ENCODE results near the gene MYH14. TPM values are rescaled to one million over a fixed set of nuclear protein-coding genes. Genes with fewer than 3 reads are reported as not detected.

The MYH14 gene
- total and polyA plus RNA-seq, 2 of the 13 experiments (the other 11 are each of a cell fraction or from before 2014, with no cell fraction given) = 5.5 to 5.8 TPM

GRCh38 chr19:50280074-50280473 is 76.7 kb downstream of the MYH14 start (continued):
- no peak for TF ChIP-seq AKNA (CRISPR knock-in tag; IDR thresholded peaks at IDR 0.05; ENCODE audit: borderline replicate concordance)

GRCh38 chr19:50280983-50281382 is 77.6 kb downstream of the MYH14 start:
- no peak for DNase-seq (ENCODE audit: low spot score)
- no peak for ATAC-seq
- Histone ChIP-seq H3K36me3 (replicated peaks in 1 of 2; ENCODE audit: control insufficient read depth in 1 of 2, insufficient read depth in 2 of 2, low read length in 2 of 2) (peaks cover 4 to 9% of the 10 kb centered on the region in 2 experiments; a peak in 1 of 5 replicates), H3K27ac (ENCODE audit: extremely low read length, insufficient read depth, low read length) (no peak overlapping the region), H3K27me3 (ENCODE audit: control insufficient read depth in 1 of 2, insufficient read depth in 2 of 2, low read length in 2 of 2) (no peaks in the 10 kb centered on the region), H2AFZ (ENCODE audit: low read length) (no peak overlapping the region), H3K4me2 (ENCODE audit: low read depth, low read length) (no peak overlapping the region), H3K4me1 (ENCODE audit: insufficient read depth, low read length) (peaks cover 14% of the 10 kb centered on the region), H3K9ac (ENCODE audit: insufficient read depth, low read depth, low read length) (no peak overlapping the region), H3K79me2 (ENCODE audit: insufficient read depth, low read length) (no peaks in the 10 kb centered on the region), H3K9me3 (ENCODE audit: low read length) (peaks cover 3% of the 10 kb centered on the region; the same call in 1 of the 2 replicates), H4K20me1 (ENCODE audit: insufficient read depth, low read length) (no peaks in the 10 kb centered on the region), H3K4me3 (replicated peaks in 1 of 3; ENCODE audit: insufficient read depth in 1 of 3, low read depth in 2 of 3, low read length in 3 of 3) (no peak overlapping the region)
- in situ Hi-C loops (cut with HindIII; ENCODE audit: extremely low pct_ligation_motif_present, low pct_unique_long_range_greater_than_20kb) = no loop called here
- POLR2A ChIA-PET = no interaction called here
- CTCF ChIA-PET (ENCODE audit: low intra/inter-chr PET ratio, low total read pairs) = no interaction called here
- WGBS (ENCODE audit: low lambda C conversion rate) = 62% methylated on average over 3 of the region's 3 CpGs
- no TSS peak for BruUV-seq (replicated peaks)
- no peak for TF ChIP-seq ZNF225 (CRISPR knock-in tag; IDR thresholded peaks at IDR 0.05)
- TF ChIP-seq CBX5 (CRISPR knock-in tag; IDR thresholded peaks at IDR 0.05; ENCODE audit: borderline replicate concordance) = no peak
- TF ChIP-seq GFI1 (CRISPR knock-in tag; IDR thresholded peaks at IDR 0.05; ENCODE audit: borderline replicate concordance) = no peak
- no peak for TF ChIP-seq ZBTB4 (CRISPR knock-in tag; IDR thresholded peaks at IDR 0.05; ENCODE audit: borderline replicate concordance)
- TF ChIP-seq HMGA1 (CRISPR knock-in tag; conservative IDR thresholded peaks at IDR 0.05) = no peak
- no peak for TF ChIP-seq KLF13 (CRISPR knock-in tag; IDR thresholded peaks at IDR 0.05)
- no peak for TF ChIP-seq ZZZ3 (CRISPR knock-in tag; IDR thresholded peaks at IDR 0.05; ENCODE audit: borderline replicate concordance)
- no peak for TF ChIP-seq ZNF75D (CRISPR knock-in tag; IDR thresholded peaks at IDR 0.05; ENCODE audit: borderline replicate concordance)
- FAIRE-seq = no peak
- intact Hi-C loops (cut with micrococcal nuclease; ENCODE audit: unreplicated experiment) = no loop called here
